ENCODE results near the gene LRRC14B. TPM values are rescaled to one million over a fixed set of nuclear protein-coding genes. Genes with fewer than 3 reads are reported as not detected.

Gene LRRC14B
- total RNA-seq, 1 donor, result not detected

GRCh38 chr5:178110-178509 is 13.2 kb upstream of the LRRC14B start:
- no peak overlapping the region for H3K4me3 ChIP-seq (ENCODE audit: low read length)
- H3K27me3 ChIP-seq (ENCODE audit: insufficient read depth, low read length), result no peaks in the 10 kb centered on the region
- H3K4me1 ChIP-seq (ENCODE audit: insufficient read depth, low read length), result no peaks in the 10 kb centered on the region
- H3K9me3 ChIP-seq (ENCODE audit: low read depth, low read length), result no peaks in the 10 kb centered on the region

- Histone ChIP-seq H3K9me3 (ENCODE audit: low read depth, low read length) (no peaks in the 10 kb centered on the region), H3K4me1 (ENCODE audit: insufficient read depth, low read length) (no peaks in the 10 kb centered on the region), H3K27me3 (ENCODE audit: insufficient read depth, low read length) (no peaks in the 10 kb centered on the region), H3K4me3 (ENCODE audit: low read length) (no peak overlapping the region)
These were observed 11.9 kb upstream of the LRRC14B start for GRCh38 chr5:179401-179800.

GRCh38 chr5:180286-180918 is 10.9 kb upstream of the LRRC14B start:
- Histone ChIP-seq H3K27me3 (ENCODE audit: insufficient read depth, low read length) (no peaks in the 10 kb centered on the region), H3K9me3 (ENCODE audit: low read depth, low read length) (no peaks in the 10 kb centered on the region), H3K4me3 (ENCODE audit: low read length) (no peak overlapping the region), H3K4me1 (ENCODE audit: insufficient read depth, low read length) (no peaks in the 10 kb centered on the region)

- no peak overlapping the region for H3K4me3 ChIP-seq (ENCODE audit: low read length)
- no peaks in the 10 kb centered on the region for H3K4me1 ChIP-seq (ENCODE audit: insufficient read depth, low read length)
These were observed 10.1 kb upstream of the LRRC14B start for GRCh38 chr5:181160-181559.

GRCh38 chr5:181566-181965 is 9.7 kb upstream of the LRRC14B start:
- Histone ChIP-seq H3K4me1 (ENCODE audit: insufficient read depth, low read length) (no peaks in the 10 kb centered on the region), H3K27me3 (ENCODE audit: insufficient read depth, low read length) (no peaks in the 10 kb centered on the region), H3K4me3 (ENCODE audit: low read length) (no peak overlapping the region), H3K9me3 (ENCODE audit: low read depth, low read length) (no peaks in the 10 kb centered on the region)

More at GRCh38 chr5:181160-181559, 10.1 kb upstream of the LRRC14B start:
- H3K27me3 ChIP-seq (ENCODE audit: insufficient read depth, low read length), result no peaks in the 10 kb centered on the region
- H3K9me3 ChIP-seq (ENCODE audit: low read depth, low read length), result no peaks in the 10 kb centered on the region

GRCh38 chr5:182126-182525 is 9.2 kb upstream of the LRRC14B start:
- Histone ChIP-seq H3K4me3 (ENCODE audit: low read length) (no peak overlapping the region), H3K9me3 (ENCODE audit: low read depth, low read length) (no peaks in the 10 kb centered on the region), H3K27me3 (ENCODE audit: insufficient read depth, low read length) (no peaks in the 10 kb centered on the region), H3K4me1 (ENCODE audit: insufficient read depth, low read length) (no peaks in the 10 kb centered on the region)

GRCh38 chr5:184471-184870 is 6.8 kb upstream of the LRRC14B start:
- H3K4me1 ChIP-seq (ENCODE audit: insufficient read depth, low read length), result peaks cover 4% of the 10 kb centered on the region
- no peaks in the 10 kb centered on the region for H3K9me3 ChIP-seq (ENCODE audit: low read depth, low read length)
- no peak overlapping the region for H3K4me3 ChIP-seq (ENCODE audit: low read length)
- no peaks in the 10 kb centered on the region for H3K27me3 ChIP-seq (ENCODE audit: insufficient read depth, low read length)

- Histone ChIP-seq H3K4me1 (ENCODE audit: insufficient read depth, low read length) (peaks cover 4% of the 10 kb centered on the region), H3K9me3 (ENCODE audit: low read depth, low read length) (no peaks in the 10 kb centered on the region), H3K27me3 (ENCODE audit: insufficient read depth, low read length) (no peaks in the 10 kb centered on the region), H3K4me3 (ENCODE audit: low read length) (no peak overlapping the region)
These were observed 5.9 kb upstream of the LRRC14B start for GRCh38 chr5:185095-186070.

GRCh38 chr5:186091-187041 is 4.9 kb upstream of the LRRC14B start:
- Histone ChIP-seq H3K9me3 (ENCODE audit: low read depth, low read length) (no peaks in the 10 kb centered on the region), H3K4me3 (ENCODE audit: low read length) (no peak overlapping the region), H3K27me3 (ENCODE audit: insufficient read depth, low read length) (no peaks in the 10 kb centered on the region), H3K4me1 (ENCODE audit: insufficient read depth, low read length) (peaks cover 4% of the 10 kb centered on the region)

- no peak overlapping the region for H3K4me3 ChIP-seq (ENCODE audit: low read length)
- peaks cover 4% of the 10 kb centered on the region for H3K4me1 ChIP-seq (ENCODE audit: insufficient read depth, low read length)
- H3K9me3 ChIP-seq (ENCODE audit: low read depth, low read length), result no peaks in the 10 kb centered on the region
- H3K27me3 ChIP-seq (ENCODE audit: insufficient read depth, low read length), result no peaks in the 10 kb centered on the region
These were observed 4.3 kb upstream of the LRRC14B start for GRCh38 chr5:187042-187431.

- H3K27me3 ChIP-seq (ENCODE audit: insufficient read depth, low read length), result no peaks in the 10 kb centered on the region
- H3K4me1 ChIP-seq (ENCODE audit: insufficient read depth, low read length), result peaks cover 4% of the 10 kb centered on the region
- no peaks in the 10 kb centered on the region for H3K9me3 ChIP-seq (ENCODE audit: low read depth, low read length)
- H3K4me3 ChIP-seq (ENCODE audit: low read length), result no peak overlapping the region
These were observed 3.5 kb upstream of the LRRC14B start for GRCh38 chr5:187617-188451.

GRCh38 chr5:188488-189481 is 2.5 kb upstream of the LRRC14B start:
- H3K4me3 ChIP-seq (ENCODE audit: low read length), result no peak overlapping the region
- no peaks in the 10 kb centered on the region for H3K9me3 ChIP-seq (ENCODE audit: low read depth, low read length)
- H3K27me3 ChIP-seq (ENCODE audit: insufficient read depth, low read length), result no peaks in the 10 kb centered on the region
- H3K4me1 ChIP-seq (ENCODE audit: insufficient read depth, low read length), result peaks cover 4% of the 10 kb centered on the region

- Histone ChIP-seq H3K4me1 (ENCODE audit: insufficient read depth, low read length) (peaks cover 4% of the 10 kb centered on the region), H3K27me3 (ENCODE audit: insufficient read depth, low read length) (no peaks in the 10 kb centered on the region), H3K9me3 (ENCODE audit: low read depth, low read length) (no peaks in the 10 kb centered on the region), H3K4me3 (ENCODE audit: low read length) (no peak overlapping the region)
These were observed 1.8 kb upstream of the LRRC14B start for GRCh38 chr5:189486-189885.
